NCI-H2196 treated with DMSO at 0.1 percent for 48 hours (cell line): ENCODE results near the gene TUB.
A peak's percentile ranks its signal among the peaks of the same experiment; 100 is the strongest.

Experiments used
- DNase-seq: peaks from one replicate; lab custom pipeline; 2025; ENCODE audit not compliant: unreplicated experiment; lab: John Stamatoyannopoulos, UW

The TUB gene

DNA sequence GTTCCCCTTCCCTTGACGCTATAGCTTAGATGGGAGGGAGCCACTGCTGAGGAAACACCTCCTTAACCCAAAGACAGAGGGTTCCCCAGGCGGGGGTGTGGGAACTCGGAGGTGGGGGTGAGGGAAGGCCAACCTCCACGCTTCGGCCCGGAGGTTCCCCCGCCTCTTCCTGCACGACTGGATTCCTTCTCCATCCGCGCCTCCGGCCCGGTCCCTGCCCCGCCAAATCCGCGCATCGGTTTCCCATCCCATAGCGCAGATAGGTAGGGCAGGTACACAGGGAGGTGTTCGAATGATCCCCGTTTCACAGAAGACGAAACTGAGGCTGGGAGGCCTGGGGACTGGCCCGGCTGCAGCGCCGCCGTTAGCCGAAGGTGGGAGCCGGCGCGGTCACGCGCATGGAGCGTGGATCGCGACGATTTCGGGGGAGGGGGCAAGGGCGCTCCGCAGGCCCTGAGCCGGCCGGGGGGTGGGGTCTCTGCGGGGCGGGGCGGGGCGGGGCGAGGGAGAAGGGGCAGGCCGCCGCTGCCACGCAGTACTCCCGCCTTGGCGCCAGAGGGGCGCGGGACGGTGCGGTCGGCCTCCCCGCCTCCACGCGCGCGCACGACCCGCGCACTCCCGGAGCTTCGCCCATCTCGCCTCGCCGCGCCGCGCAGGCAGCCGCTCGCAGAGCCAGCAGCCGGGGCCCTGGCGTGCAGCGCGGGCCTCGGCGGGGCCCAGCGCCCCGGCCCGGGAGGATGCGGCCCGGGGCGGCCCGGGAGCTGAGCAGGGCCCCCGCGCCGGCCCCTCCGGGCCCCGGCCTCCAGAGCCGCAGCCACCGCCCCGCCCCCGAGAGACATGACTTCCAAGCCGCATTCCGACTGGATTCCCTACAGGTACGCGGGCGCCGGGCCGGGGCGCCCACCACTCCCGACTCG lies at the start of gene TUB:
Gene TUB (plus strand): TSS at position 538 of the 917 bp plus-strand sequence. CDS start 300 bp downstream, at position 838.
- no peak for DNase-seq

- no peak for DNase-seq
Observed at GRCh38 chr11:8031248-8032115, 49.5 kb upstream of the TUB start.

GRCh38 chr11:8032122-8032521 lies 48.9 kb upstream of the TUB start:
- DNase-seq = no peak

DNA sequence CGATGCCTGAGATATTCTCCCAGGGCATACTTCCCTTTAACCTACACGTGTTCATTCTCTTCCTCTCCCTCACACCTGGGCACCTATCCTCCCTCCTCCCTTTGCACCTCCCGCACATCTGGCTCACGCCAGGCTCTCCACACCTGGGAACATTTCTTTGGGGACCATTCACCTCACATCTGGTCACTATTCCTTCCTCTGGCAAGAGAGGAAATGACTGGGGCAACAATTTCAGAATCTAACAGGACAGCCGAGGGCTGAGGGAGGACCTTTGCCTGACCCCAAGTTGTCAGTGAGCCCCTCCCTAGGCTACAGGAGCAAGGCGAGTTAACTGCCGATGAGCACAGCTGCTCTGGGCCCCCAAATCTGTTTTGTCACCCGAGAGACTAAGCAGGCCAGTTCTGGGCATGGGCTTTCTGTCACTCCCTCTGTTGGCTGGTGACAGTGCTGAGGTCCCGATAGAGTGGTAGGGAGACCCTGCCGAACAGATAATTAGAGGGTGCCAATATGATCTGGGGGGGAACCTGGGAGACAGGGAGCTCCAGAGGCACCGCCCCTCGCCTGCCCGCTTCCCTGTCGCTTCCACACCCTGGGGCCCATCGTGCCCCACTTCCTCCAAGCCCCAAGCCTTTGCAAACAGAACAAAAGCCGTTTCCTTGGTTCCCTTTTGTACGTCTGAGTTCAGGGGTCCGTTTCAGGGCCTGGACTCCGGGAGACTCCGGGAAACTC lies 48.3 kb upstream of the TUB start:
- no peak for DNase-seq

DNA sequence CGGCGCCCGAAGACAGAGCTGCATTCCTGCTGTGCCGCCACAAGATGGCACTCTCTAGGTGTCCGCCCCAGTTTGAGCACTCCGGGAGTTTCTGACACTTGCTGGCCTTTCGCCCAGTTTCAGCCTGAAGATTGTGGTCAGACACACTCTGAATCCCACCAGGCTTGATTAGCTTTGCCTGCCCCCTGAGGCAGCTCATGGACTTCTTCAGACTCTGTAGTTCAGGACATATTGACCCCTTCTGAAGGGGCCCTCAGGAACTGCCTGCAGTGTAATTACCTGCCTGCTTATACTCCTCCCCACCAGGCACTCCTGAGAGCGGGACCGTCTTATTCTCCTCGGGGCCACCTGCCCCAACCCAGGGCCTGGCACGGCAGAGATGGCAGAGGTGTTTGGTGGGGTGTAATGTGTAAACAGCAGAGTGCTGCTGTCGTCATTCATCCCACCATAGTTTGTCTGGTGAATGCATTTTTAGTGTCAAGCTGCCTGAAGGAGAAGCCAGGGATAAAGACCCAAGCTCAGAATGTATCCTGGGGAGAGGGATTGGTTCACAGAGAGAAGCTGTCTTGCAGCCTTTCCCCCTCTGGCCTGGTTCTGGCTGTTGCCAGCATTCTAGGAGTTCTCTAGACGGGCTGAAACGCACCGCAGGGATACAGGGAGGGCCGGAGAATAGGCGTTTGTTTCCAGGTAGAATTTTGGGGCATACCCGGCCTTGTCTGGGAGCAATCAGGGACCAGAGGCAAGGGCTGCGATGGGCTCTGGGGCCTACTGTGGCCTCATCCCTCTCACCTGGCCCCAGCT lies 47.5 kb upstream of the TUB start:
- DNase-seq = peak; percentile 45

DNA sequence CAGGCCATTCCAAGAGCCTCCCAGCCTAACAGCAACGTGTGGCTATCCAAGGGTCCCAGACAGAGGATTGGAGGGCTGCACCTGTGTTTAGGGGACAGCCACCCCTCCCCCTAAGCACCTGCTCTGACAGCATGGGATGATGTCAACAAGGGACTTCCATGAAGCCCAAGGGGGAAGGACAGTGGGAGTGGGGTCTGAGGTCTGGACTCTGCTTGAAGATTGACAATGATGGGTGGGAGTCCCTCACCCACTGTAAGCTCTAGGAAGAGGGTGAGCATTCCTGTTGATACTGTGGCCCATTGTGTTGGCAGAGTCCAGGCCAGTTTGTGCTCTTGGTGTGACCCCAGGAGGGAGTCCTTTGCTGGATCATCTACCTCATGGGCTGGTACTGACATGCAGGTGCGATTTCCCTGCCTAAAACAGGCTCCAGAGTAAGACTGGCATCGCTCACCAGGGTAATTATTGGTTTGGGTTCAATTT lies 46.9 kb upstream of the TUB start:
- DNase-seq = no peak

DNA sequence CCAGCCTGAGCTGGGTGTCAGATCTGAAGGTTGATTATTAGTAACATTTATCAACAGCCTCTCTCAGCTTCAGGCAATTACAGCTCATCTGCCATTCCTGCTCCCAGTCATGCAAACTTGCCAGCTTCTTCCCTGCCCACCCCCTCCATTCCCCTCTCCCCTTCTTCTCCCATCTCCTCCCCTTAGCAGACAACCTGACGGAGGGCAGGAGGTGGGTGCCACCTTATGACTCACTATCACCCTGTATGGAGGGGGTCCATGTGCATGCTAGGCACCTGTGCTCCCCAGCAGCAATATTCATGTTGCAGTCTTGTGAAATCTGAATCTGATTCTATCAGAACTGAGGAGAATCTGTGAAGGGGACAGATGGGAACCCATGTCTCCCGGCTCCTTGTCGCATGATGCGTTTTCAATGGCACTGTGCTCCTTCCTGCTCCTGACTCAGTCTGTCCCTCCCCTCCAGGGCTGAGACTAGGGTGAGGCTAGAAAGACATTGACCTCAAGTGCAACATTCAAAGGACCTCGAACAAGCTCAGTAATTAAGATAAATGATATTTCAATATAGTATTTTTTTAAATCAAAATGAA lies 46.3 kb upstream of the TUB start:
- no peak for DNase-seq

GRCh38 chr11:8035200-8035855 lies 45.7 kb upstream of the TUB start:
- DNase-seq = no peak

DNA sequence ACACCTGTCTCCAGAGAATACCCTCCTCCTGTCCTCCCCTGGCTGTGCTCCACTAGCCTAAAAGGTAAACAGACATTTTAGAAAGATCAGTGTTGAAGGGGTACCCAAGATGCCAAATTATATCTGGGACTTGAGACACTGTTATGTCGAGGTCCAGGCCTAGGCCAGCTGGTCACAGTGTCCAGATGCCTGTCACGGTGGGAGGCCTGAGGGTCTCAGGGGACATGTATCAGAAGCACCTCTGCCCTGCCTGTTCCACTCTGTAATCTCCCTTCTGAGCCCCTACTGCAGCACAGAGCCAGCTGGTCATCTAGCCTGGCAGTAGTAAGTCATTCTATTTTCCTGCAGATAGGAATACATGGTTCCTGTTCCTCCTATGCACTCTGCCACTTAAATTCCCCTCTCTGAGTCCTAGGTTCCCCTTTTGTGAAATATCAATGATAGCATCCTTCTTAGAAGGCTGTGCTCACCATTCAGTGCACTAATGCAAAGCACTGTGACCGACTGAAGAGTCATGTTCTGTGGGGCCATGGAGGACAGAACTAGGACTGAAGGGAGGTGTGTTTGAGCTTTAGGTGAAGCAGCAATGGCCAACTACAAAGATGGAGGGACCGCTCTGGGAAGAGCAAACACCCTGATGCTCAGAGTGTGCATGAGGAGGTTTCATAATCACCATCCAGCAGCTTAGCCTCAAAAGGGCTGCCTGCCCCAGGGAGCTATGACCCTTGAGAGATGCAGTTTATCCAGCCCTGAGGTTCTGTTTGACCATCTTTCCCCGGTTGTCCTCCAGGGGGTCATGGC lies 44.8 kb upstream of the TUB start:
- DNase-seq = no peak

DNA sequence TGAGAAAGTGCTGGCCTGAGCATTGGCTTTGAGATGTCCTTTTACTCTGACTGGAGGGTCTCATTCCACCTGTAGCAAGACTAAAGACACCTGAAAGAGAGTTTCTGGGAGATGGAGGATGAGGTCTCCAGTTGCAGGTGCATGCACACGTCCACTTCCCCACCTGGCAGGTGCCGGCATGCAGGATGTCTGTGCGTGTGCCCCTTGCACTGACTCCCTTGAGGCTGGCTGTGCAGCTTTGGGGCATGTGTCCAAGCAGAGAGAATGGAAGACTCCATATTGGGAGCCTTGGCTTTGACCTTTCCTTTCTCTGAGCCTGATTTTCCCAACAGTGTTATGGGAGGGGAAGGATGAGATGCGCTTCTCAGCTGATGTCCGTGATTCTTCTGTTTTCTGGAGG lies 44.0 kb upstream of the TUB start:
- no peak for DNase-seq

GRCh38 chr11:8038393-8038792 lies 42.6 kb upstream of the TUB start:
- DNase-seq = no peak

- no peak for DNase-seq
Observed at GRCh38 chr11:8038811-8039529, 42.0 kb upstream of the TUB start.

DNA sequence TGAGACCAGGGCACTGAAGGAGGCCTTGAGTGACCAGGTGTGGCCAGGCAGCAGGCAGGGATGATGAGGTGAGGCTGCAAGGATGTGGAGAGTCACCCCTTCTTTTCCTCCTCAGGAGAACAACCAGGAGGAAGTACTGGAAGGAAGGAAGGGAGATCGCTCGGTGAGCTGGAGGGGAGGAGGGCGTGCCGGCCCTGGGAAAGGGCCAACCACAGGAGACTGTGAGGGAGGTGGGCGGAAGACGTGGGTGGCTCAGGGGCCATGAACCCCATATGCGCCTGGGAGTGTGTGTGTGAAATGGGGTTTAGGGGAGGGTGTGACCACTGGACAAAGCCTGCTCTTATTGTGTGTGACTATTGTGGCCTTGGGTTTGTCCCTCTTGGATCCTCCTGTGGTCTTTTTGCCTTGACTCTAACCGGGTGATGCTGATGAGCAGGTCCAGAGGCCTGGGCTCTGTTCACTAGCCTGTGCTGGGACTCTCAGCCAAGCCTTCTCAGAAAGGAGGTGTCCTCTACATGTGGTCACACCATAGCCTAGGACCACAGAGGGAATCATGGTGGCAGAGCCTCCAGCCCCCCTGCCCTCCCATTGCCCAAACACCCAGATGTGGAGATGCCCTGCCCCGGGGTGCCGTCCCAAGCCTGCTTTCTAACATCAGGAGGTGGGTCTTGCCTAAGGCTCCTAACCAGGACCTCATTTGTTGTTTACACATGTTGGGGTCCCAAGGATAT lies 41.3 kb upstream of the TUB start:
- DNase-seq = no peak

- DNase-seq = no peak
Observed at GRCh38 chr11:8040261-8040920, 40.6 kb upstream of the TUB start.

GRCh38 chr11:8040921-8041285 lies 40.1 kb upstream of the TUB start:
- no peak for DNase-seq

DNA sequence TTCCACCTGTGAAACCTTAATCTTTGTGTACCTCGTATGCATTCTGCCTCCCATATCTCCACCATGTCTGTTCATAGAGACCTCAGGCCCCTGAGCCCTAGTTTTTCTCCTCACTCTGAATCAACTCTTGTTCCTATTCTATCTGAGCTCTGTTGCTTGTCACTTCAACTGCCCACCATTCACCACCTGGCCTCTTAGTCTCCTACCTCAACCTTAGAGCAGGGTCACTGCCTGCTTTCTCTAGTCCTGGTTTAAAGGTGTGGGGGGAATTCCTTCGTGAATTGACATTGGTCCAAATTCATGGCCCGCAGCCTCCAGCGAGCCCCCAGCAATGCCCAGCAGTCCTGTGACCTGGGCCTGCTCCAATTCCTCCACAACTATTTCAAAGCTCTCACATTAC lies 39.4 kb upstream of the TUB start:
- DNase-seq = no peak

- no peak for DNase-seq
Observed at GRCh38 chr11:8043756-8044155, 37.3 kb upstream of the TUB start.
